SKM-1 treated with dmso at 0.1 percent for 144 hours (cell line): Measurements from ENCODE around the gene EPS8L2.

Experiments used
- DNase-seq: peaks from one replicate; lab custom pipeline; 2025; ENCODE audit not compliant: unreplicated experiment; lab: John Stamatoyannopoulos, UW

Gene EPS8L2

DNA sequence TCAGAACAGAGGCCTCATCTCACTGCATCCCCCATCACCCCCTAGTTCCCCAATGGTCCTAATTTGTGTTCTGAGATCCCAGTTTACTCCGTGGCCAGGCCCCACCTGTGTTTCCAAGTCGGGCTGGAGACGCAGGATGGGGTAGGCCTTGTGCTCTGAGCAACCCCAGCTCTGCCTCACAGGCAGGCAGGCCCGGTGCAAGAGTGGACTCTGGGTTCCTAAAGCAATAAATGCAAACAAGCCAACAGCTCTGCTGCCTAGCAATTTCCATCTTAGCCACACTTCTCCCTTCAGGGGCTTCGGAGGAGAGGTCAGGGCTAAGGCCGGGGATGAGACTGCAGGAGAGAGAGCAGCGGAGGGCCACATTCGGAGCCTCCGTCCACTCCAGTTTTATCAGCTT, 2.5 kb upstream of the EPS8L2 start:
- no peak for DNase-seq

DNA sequence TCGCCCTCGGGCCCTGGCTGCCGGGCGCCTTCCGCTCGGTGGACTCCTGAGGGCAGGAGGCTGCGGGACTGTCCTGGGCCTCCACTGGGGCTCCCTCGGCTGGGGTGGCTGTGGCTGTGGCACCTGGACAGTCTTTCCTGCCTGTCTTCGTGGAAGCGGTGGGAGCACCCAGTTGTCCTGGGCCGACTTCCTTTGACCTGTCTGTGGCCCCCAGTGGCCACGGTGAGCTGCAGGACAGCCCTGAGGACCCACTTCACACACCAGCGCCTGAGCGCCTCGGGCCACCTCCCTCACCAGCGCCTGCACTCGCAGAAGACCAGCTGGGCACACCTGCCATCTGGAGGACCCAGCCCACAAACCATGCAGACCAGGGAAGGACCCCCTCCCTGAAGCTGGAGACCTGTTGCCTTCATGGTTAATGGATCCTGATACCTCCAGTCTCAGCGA, 1.8 kb upstream of the EPS8L2 start:
- DNase-seq, result no peak

DNA sequence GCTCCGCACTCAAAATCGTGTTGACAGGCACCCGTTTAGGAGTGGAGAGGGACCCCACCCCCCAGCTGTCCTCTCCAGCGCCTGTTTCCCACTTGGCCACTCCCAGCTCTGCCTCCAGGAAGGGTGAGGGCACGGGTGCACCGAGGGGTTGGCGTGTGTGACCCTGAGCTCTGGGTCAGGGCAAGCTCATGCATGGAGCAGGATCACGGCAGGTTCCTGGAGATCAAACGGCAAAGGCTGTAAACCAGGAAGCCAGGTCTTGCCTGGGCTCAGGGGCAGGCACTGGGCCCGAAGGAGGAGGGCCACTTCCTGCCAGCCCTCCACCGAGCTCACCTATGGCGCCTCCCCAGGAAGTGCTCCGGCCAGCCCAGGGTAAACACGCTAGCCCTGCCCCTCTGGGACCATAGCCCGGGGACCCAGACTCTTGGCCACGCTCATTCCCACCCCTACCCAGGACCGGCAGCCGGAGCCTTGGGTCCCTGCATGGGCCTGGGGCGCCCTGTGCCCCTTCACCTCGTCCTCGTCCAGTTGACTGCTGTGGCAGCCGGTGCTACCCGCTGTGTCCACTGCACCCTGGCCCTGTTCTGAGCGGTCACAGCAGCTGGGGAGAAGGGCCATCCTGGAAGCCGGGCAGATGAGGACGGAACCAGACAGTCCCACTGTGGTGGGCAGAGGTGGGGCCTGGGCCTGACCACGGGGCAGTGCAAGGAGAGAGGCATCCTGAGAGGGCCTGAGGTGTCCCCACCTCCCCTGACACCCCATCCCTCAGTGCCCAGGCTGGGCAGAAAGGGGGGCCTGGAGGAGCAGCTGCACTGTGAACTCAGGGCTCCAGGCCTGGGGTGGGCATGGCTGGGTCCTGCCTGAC, 1.0 kb upstream of the EPS8L2 start:
- no peak for DNase-seq

- DNase-seq, result no peak
These were observed 467 bp downstream of the EPS8L2 start for GRCh38 chr11:706439-706956.

DNA sequence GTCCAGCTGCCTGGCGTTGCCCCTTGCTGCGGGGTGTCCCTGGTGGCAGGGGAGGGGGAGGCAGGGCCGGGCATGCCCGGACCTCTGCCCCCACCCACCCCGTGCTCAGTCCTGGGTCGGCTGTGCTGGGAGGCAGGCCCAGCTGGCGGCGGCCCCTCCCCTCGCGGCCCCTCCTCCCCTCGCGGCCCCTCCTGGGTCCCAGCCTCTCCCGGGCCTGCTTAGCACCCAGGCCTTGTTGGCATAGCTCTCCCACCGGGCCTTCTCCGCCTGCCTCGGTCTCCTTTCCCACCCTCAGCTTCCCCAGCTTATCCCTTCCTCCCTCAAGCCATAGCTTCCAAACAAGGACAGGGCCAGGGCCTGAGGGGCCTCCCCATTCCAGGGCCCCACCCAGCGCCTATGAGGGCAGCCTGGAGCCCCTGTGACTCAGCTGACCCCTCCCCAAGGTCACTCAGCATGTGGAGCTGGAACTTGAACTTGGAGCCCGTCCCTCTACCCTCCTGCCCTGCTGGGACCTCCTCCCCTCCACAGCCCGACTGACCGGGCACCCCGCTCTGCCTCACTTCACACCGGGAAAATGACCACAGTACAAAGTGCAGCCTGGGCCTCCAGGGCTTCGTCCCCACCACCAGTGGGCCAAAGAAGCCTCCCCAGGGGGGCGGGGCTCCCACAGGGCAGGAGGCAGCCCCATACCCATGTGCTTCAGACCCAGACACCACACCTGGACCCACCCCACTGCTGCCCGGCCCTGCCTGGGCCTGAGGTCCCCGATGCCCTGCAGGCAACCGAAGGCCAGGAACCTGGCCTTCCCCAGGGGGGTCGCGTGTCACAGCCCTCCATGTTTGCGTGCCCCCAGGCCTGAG, 1.2 kb downstream of the EPS8L2 start:
- no peak for DNase-seq

DNA sequence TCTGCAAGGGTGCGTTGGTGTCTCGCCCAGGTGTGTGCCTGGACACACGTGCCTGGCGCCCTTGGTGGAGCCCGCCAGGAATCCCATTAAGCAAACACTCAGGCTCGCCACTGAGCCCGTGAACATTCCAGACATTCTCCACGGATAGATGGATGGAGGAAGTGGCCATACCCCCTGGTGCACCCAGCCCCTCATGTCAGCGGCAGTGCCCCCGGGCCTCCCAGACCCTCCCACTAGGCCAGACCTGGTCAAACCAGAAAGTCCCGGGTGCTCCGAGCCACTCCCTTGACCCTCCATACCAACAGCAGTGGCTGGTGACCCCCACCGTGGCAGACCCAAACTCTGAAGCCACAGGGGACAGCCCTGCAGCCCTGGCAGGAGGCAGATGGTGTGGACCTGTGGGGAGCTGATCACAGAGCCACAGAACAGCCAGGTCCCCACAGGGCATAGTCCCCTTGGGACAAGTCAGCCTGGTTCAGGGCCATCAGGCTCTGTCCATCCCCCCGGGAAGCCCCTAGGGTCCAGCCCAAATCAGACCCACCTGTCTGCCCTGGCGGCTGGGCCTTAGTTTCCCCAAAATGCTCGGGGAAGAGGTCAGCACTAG, 1.9 kb downstream of the EPS8L2 start:
- DNase-seq, result no peak

DNA sequence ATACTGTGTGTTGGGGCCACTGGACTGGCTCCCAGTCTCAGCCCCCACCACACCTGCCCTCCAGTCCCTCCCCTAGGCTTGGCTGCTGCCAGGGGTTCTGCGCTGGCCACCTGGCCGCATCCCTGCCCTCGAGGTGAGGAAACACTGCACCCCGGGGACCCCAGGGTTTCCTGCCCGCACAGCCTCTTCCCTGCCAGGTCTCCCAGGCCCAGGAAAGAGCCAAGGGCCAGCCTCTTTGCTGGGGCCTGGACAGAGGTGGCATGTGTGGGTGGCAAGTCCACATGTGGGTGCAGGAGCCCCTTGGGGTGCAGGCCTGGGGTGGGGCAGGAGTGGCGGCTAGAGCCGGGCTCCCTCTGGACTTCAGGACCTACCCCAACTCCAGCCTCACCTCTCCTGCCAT, 2.5 kb downstream of the EPS8L2 start:
- DNase-seq, result no peak

DNA sequence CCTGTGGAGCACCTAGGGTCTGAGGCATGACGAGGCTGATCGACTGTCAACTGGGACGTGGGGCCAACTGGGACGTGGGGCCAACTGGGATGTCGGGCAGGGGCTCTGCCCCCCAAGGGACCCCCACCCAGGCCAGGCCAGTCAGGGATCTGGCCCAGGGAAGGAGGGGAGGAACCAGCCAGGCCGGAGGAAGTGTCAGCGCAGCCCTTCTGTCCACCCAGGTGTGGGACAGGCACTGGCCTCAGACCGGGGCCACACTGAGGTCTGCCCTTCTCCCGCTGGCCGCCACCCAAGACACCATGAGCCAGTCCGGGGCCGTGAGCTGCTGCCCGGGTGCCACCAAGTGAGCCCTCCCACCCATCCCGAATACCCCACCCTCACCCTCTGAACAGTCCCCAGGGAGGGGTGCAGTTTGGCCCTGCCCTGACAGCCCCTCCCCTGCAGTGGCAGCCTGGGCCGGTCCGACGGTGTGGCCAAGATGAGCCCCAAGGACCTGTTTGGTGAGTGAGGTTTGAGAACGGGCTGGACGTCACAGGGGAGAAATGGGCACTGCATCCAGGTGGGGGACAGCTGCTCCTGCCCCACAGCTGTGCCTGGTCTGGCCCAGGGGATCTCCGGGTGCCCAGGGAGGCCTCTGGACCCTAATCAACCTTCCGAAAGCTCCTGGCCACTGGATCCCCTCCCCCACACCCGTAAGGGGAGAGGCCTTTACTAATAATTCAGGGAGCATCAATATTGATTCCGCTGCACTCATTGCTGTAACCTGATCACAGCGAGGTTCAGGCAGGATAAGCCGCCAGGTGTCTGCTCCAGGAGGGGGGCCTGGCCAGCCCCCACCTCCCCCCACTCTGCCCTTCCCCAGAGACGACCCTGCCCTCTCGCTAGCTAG, 3.3 kb downstream of the EPS8L2 start:
- no peak for DNase-seq

GRCh38 chr11:714436-714835, 8.4 kb downstream of the EPS8L2 start:
- no peak for DNase-seq

DNA sequence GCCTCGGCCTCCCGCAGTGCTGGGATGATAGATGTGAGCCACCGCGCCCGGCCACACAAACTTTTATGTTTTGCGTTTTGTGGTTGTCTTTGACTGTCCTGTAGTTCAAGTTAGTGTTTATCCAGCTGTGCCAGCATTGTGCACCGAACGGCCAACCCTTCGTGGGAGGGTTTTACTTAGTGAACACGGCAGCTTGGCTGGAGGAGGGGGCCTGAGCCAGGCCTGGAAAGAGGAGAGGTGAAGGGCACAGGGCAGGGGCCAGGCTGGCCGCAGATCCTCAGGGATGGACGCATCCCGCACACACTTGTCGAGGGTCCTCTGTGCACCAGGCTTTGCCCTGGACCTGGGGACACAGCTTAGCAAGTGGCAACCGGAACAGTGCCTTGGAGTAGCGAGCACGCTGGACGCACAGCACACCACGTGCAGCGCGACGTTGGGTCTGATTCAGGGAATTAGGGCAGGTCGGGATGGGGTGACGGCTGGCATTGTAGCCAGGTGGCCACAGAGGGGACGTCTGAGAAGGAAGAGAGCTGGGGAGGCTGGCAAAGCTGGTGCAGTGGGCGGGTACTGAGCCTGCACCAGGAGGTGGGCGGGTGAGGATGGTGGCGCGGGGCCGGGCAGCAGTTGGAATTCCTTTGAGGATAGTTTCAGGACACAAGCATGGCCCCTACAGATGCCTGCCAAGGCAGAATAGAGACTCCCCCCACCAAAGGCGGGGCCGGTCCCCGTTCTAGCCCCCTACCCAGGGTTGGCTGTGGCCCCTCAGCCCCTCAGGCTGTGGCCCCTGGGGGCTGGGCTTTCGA, 13.4 kb downstream of the EPS8L2 start:
- DNase-seq, result no peak

DNA sequence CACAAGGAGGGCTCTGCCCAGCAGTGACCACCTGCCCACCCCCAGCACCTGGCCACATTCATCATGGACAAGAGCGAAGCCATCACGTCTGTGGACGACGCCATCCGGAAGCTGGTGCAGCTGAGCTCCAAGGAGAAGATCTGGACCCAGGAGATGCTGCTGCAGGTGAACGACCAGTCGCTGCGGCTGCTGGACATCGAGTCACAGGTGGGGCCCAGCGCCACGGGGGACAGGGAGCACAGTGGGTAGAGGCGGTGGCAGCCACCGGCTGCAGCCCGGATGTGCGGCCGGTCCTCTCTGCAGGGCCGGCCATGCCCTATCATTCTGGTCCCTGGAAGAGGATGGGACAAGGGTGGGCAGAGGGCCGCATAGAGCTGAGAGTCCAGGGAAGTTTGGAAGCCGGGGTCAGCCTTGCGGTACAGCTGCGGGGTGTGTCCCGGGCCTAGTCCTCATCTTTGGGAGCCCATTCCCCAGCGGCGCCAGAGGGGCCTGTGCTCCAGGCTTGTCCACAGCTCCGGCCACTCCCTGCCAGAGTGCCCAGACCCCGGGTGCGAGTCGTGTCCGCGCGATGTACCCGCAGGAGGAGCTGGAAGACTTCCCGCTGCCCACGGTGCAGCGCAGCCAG, 14.1 kb downstream of the EPS8L2 start:
- DNase-seq, result no peak

- DNase-seq, result no peak
These were observed 14.7 kb downstream of the EPS8L2 start for GRCh38 chr11:720642-721246.

GRCh38 chr11:721247-721740, 15.3 kb downstream of the EPS8L2 start:
- no peak for DNase-seq

DNA sequence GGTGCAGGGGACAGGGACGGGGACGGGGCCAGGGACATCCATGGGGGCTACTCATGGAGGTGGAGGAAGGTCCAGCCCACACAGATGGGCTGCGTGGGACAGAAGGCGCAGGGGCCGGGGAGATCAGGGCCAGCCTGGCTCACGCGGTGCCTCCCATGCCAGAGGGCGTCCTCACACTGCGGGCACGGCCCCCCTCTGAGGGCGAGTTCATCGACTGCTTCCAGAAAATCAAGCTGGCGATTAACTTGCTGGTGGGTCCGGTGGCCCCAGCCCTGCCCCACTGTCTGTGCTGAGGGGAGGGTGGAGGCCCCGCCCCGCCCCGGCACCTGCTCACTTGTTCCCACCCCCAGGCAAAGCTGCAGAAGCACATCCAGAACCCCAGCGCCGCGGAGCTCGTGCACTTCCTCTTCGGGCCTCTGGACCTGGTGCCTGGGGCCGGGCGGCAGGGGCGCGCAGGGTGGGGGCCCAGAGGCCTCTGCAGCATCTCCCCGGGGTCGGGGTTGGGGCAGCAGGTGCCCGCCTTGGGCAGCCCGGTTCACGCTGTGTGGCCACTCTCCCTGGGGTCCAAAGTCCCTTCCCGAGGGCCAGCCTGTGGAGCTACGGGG, 15.8 kb downstream of the EPS8L2 start:
- peak; percentile 5 for DNase-seq

DNA sequence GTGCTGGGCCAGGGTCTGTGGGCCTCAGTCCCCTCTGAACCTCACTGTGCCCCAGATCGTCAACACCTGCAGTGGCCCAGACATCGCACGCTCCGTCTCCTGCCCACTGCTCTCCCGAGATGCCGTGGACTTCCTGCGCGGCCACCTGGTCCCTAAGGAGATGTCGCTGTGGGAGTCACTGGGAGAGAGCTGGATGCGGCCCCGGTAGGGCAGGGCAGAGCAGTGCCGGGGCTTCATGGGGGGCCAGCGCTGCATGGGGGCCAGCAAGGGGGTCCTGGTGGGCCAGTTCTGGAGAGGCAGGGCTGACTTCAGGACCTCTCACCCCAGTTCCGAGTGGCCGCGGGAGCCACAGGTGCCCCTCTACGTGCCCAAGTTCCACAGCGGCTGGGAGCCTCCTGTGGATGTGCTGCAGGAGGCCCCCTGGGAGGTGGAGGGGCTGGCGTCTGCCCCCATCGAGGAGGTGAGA, 16.3 kb downstream of the EPS8L2 start:
- DNase-seq, result no peak

- DNase-seq, result peak; percentile 25
These were observed 17.3 kb downstream of the EPS8L2 start for GRCh38 chr11:723120-723883.

GRCh38 chr11:724049-724777, 18.2 kb downstream of the EPS8L2 start:
- DNase-seq, result no peak
